GM19372 (cell line): Measurements from ENCODE around the gene NRSN2.
"Not testable (repeated sequence)": the region's sequence is repeated elsewhere in the genome, so short reads cannot be mapped to it uniquely, and the experiment has no call there.

Source experiments
- ATAC-seq: cut with Tn5 transposase; IDR thresholded peaks from one replicate; pipeline ENCODE4 v1.9.1; 2021; ENCODE audit warnings: mild to moderate bottlenecking, low read depth, moderate library complexity; ENCODE audit not compliant: unreplicated experiment

NRSN2 gene

DNA sequence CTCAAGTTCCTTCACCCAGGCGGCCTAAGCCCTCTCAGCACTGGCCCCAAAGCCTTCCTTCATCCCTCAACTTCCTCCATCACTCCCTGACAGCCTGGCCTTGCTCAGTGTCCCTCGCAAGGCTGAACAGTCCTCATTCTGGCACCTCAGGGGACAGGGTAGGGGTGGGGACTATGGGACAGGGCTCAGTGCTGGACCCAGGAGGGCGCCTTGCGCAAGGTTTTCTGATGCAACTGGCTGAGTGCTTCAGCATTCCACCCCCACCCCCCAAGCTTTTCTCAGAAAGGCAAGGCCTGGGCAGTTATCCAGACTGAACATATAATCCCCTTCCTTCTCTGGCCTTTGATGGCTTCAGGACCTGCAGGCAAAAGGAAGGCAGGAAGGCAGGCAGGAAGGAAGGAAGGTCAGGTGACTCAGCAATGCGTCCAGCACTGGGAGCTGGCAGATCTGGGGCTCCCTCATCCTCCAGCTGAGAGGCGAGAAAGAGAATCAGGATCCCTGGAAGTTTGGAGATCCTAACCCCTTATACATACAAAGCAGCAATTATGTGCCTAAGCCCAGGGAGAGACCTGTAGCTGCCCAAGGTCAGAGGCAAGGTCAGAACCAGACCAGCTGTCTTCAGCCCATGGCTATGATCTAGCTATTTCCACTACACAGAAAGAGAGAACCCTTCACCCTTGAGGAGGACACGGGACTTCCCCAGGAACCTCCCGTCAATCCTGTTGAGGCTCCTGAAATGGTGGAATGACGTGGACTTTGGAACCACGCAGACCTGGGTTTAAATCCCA is 25.0 kb downstream of the NRSN2 start:
- ATAC-seq: no peak

DNA sequence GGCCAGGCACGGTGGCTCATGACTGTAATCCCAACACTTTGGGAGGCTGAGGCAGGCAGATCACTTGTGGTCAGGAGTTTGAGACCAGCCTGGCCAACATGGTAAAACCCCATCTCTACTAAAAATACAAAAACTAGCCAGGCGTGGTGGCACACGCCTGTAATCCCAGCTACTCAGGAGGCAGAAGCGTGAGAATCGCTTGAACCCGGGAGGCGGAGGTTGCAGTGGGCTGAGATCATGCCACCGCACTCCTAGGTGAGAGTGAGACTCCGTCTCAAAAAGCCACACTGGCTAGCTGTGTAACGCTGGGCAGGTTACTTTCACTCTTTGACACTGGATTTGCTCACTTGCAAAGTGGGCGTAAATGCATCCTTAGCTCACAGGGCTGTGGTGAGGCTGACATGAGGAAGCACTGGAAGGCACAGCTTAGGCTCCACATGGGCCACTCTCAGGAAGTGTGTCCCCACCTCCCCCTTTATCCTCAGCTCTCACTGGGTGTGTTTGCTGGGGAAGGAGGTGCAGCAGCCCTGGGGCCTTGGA is 25.7 kb downstream of the NRSN2 start:
- not testable (repeated sequence) for ATAC-seq

DNA sequence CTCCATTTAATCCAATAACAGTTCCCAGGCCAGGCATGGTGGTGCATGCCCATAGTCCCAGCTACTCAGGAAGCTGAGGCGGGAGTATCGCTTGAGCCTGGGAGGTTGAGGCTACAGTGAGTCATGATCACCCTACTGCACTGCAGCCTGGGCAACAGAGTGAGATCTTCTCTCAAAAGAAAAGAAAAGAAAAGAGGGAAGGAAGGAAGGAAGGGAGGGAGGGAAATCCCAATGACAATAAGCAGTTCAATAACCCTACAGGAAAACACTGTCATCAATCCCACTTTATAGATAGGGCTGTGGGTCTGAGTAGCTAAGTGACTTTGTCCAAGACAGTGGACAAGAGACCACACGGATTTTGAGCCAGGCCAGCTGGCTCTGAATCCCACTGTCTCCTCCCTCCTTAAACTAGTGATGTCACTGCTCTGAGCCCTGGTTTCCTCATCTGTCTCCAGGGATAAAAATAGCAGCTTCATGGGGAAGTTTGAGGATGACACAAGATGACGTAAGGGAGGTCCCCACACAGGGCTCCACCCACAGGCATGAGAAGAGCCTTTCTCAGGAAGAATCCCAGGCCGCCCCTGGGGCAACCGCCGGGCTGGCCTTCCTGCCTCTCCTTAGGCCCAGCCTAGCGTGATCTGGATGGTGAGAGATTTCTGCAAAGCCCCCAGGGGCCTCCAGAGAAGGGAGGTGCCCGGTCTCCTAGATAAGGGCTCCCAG is 26.4 kb downstream of the NRSN2 start:
- no peak for ATAC-seq

DNA sequence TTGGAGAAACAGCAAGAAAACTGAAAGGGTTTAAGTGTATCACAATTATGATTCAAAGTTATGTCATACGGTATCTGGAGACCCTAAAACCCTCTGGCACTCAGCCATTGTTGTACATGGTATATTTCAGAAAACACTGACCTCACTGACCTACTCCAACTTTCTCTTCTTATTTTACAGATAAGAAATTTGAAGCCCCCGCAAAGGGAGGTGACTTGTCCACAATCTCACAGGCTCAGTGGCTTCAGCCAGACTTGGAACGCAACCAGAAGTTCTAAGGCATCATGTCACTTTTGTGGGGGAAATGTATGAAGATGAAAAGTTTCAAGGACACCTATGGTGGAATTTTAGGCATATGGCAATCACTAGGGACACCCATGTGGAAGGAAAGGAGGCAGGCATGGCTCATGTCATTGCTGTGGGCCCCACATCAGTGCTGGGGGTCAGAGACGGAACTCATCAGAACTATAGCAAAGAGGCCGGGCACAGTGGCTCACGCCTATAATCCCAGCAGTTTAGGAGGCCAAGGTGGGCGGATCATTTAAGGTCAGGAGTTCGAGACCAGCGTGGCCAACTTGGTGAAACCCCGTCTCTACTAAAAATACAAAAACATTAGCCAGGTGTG is 28.5 kb downstream of the NRSN2 start:
- no peak for ATAC-seq

DNA sequence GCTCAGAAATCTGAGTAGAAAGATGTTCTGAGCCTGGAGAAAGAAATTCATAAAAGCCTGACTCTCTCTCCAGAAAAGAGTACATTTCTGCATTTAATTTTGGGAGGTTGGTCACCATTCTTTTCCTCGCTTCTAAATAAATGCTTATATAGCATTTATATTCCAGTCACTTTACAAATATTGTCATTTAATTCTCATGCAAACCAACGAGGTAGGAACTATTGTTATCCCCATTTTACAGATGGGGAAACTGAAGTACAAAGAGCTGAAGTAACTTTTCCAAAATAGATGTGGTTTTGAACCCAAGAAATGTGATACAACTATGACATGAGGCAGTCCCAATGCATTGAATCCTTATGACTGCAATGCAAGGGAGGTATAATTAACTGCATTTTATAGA is 29.2 kb downstream of the NRSN2 start:
- no peak for ATAC-seq

DNA sequence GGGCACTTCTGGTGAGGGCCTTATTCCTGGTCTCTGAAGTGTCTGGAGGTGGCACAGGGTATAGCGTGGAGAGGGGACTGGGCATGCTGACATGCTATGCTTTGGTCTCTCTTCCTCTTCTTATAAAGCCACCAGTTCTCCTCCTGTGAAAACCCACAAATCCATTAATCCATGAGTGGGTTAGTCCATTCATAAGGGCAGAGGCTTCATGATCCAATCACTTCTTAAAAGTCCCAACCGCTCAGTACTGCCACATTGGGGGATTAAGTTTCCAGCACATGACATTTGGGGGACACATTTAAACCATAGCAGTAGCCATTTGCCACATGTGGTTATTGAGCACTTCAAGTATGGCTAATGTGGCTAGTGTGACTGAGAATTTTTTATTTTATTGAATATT is 29.8 kb downstream of the NRSN2 start:
- ATAC-seq: no peak

DNA sequence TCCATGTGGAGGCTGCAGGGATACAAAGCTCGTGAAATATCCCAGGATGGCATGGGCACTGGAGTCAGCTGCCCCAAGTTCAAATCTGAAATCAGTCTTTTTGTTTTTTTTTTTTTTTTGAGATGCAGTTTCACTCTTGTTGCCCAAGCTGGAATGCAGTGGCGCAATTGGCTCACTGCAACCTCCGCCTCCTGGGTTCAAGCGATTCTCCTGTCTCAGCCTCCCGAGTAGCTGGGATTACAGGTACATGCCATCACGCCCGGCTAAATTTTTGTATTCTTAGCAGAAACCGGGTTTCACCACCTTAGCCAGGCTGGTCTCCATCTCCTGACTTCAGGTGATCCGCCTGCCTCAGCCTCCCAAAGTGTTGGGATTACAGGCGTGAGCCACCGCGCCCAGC is 30.7 kb downstream of the NRSN2 start:
- not testable (repeated sequence) for ATAC-seq

DNA sequence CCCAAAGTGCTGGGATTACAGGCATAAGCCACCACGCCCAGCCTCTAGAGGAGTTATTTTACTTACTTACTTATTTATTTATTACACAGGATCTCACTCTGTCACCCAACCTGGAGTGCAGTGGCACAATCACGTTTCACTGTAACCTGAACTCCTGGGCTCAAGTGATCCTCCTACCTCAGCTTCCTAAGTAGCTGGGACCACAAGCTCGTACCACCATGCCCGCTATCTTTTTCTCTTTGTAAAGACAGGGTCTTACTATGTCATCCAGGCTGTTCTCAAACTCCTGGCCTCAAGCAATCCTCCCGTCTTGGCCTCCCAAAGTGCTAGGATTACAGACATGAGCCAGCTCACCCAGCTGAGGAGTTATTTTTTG is 32.0 kb downstream of the NRSN2 start:
- ATAC-seq: no peak

DNA sequence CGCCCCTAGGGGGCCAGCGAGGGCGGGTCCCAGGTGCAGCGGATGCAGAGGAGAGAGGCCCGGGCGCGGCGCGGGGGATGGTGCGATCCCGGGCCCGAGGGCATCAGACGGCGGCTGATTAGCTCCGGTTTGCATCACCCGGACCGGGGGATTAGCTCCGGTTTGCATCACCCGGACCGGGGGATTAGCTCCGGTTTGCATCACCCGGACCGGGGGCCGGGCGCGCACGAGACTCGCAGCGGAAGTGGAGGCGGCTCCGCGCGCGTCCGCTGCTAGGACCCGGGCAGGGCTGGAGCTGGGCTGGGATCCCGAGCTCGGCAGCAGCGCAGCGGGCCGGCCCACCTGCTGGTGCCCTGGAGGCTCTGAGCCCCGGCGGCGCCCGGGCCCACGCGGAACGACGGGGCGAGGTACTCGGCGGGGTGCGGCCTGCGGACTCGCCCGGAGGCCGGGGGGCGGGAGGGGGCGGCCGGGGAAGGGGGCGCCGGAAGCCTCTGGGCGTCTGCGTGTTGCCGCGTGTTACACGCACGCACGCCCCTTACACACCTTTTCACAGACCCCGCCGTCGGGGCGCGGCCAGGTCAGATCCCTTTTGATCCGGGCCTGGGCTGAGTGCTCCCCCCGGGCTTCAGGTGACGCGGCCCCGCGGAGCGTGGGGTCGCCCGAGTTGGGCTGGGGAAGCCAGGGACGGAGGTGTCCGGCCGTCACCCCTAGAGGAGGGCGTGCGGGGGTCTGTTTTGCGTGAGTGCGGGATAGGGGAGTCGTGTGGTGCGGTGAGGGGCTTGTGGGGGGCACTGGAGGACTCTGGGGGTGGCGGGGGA is 34.1 kb downstream of the NRSN2 start:
- ATAC-seq: peak; percentile 61

DNA sequence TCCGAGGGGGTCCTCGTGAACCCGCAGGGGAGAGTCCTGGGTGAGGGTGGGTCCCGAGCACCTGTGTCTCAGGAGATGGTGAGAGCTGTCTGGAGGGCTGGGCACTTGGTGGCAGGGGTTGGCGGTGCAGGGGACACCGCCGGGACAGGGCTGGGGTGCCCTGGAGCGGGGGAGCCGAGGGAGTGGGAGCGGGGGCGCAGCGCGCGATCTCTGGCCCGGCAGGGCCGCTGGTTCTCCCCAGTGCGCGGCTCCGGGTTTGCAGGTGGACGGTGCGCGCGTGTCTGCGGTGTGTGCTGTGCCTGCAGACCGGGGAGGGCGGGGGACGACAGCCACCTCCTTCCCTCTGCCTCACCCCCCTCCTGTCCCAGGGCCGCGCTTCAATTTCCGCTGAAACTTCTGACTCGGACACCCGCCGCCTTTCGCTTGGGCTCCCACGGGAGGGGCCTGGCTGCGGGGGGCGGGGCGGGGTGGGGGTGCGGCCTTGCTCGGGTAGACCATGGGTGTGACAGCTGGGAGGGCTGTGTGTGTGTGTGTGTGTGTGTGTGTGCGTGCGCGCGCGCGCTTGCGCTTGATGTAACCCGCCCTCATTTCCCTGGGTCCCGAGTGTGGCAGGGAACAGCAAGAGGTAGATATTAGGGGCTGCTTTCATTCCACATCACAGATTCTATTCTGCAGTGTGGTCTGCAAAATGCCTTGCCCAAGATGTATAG is 34.8 kb downstream of the NRSN2 start:
- peak; percentile 53 for ATAC-seq

DNA sequence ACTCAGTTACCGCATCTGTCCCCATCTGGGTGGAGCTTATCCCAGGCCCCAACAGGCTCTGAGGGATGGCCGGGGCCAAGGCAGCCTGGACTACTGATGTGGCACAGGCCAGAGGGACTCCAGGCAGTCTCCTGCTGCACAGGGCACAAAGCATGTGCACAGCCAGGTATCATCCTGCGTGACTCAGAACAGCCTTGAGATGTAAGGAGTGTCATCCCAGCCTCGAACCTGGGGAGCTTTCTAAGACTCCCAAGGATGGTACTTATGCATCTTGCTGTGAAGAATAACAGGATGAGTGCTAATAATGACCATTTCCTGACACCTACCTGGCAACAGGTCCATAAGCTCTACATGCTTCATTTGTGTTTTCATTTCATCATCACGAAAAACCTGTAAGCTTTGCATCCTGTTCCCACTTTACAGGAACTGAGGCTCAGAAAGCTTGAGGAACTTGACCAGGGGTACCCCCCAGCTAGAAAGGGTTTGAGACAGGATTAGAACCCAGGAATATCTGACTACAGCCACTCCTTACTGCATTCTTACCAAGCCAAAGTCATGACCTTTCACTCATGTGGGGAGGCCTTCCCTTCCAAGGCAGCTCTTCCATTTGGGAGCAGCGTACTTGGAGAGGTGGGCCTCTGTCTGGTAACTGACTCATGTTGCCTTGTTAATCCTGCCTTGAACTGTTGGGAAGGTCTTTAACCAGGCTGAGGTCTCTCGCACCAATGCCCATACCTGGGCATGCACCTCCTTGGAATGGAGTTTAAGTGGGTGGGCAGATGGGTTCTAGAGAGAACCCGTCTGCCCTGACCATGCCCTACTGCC is 35.6 kb downstream of the NRSN2 start:
- no peak for ATAC-seq

DNA sequence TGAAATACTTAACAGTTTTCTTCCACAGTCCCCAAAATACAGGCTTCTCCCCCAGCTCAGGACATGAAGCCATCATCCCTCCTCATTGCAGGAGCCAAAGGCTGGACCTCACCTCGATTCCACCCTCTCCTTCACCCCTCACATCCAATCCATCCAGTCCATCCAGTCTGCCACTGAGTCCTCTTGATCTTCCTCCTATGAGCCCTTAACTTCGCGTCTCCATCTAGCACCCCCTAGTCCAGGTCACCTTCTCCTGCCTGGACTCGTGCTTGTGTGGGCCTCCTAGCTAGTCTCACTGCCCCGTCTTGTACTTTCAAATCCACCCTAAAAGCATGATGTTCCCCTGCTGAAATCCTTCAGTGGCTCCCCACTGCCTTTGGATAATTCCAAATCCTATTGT is 37.0 kb downstream of the NRSN2 start:
- ATAC-seq: no peak

DNA sequence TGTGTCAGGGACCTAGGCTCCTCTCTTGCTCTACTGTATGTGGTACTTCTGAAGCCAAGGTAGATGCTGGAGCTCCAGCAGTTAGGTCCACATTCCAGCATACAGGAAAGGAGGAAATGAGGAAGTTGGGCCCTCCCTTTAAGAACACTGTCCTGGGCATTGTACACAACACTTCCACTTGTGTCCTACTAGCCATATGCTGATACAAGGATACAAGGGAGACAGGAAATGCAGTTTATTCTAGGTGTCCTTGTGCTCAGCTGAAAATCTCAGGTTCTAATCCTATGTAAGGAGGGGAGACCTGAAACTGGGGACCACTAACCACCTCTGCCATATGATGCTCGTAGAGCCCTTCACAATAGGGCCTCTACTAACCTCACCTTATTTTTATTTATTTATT is 37.8 kb downstream of the NRSN2 start:
- ATAC-seq: no peak

DNA sequence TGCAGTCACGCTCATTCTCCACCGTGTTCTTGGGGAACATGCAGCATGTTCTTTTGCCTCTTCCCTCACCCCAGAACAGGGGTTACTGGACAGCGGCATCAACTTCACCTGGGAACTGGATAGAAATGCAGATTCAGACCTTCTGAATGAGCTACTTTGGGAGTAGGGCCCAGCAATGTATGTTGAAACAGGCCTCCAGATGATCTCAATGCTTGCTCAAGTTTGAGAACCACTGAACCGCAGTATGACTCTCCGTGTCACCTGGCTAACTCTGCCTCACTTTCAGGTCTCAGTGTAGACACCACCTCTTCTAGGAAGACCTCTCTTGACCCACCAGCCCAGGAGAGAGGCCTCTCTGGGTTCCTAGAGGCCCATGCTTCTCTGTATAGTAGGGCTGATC is 38.5 kb downstream of the NRSN2 start:
- no peak for ATAC-seq

DNA sequence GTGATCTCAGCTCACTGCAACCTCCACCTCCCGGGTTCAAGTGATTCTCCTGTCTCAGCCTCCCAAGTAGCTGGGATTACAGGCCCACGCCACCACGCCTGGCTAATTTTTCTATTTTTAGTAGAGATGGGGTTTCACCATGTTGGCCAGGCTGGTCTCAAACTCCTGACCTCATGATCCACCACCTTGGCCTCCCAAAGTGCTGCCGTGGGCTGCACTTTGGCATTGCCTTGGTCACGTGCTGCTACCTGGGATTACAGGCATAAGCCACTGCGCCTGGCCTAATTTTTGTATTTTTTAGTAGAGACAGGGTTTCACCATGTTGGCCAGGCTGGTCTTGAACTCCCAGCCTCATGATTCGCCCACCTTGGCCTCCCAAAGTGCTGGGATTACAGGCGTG is 39.7 kb downstream of the NRSN2 start:
- ATAC-seq: not testable (repeated sequence)

DNA sequence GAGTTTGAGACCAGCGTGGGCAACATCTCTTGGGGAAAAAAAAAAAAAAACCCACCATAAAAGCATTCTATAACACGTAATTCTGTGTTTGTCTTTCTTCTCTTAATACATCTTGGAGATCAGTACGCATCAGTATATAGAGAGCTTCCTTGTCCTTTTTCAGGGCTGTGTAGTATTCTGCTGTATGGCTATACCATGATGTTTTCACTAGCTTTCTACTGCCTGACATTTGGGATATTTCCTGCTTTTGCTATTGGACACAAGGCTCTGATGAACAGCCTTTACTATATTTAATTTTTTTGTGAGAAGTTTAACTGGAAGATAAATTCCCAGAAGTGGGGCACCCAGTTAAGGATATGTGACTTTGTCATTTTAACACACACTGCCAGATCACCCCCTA is 40.6 kb downstream of the NRSN2 start:
- no peak for ATAC-seq

DNA sequence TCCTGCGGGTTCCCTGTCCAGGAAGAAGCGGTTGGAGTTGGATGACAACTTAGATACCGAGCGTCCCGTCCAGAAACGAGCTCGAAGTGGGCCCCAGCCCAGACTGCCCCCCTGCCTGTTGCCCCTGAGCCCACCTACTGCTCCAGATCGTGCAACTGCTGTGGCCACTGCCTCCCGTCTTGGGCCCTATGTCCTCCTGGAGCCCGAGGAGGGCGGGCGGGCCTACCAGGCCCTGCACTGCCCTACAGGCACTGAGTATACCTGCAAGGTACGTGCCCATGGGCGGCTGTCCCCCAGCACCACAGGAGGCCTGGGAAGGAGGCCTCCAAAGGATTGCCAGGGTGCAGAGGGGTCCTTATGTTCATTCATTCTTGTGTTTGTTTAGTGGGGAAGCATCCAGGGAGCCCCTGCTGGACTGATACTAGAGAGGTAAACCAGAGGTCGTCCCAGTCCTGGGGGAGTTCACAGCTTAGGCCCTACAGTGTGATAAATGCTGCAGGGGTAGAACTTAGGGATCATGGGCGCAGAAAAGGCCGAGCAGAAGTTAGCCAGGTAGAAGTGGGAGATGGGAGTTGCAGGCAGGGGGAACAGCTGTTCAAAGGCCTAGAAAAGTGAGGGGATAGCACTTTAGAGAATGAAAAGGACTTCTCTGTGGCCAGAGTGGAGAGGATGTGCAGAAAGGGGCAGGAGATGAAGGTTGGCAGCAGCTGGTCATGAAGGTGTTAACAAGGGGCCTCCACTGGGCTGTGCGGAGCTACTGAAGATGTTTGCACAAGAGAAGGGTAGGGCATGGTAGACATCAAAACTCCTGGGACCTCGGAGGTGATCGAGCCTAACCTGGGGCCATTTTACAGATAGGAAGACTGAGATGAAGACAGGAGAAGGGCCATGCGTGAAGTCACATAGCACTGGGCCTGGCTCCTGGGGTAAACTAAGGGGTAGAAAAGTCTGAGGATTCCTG is 41.4 kb downstream of the NRSN2 start:
- ATAC-seq: no peak

DNA sequence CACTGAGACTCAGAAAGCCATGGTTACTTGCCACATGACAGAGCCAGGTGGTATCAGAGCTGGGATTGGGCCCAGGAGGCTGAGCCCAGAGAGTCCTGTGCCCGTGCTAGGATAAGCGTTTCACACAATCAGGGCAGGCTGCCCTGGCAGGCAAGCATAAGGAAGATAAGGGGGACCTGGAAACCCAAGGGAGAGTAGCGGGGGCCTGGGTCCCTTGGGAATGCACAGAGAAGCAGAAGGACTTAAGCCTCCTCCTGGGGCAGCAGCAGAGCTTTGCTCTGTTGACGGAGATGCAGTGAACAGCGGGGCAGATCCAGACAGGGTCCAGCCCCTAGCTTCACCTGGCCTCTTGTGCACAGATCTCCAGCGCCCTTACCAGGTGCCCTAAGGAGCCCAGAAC is 42.3 kb downstream of the NRSN2 start:
- ATAC-seq: no peak
